Osteocyte (in vitro differentiated cells): ENCODE results near the gene TPRX1. TPM values are rescaled to one million over a fixed set of nuclear protein-coding genes. Genes with fewer than 3 reads are reported as not detected.

Experiments
- DNase-seq: peaks from one replicate; pipeline ENCODE4 v3.0.0; 2021; ENCODE audit warnings: mixed read lengths; ENCODE audit not compliant: unreplicated experiment; ENCODE audit errors: extremely low spot score
- H3K27ac Mint-ChIP-seq: one replicate; pipeline ENCODE4 v1.8.0; 2021; ENCODE audit warnings: mild to moderate bottlenecking, mixed read lengths; ENCODE audit not compliant: unreplicated experiment
- H3K27me3 Mint-ChIP-seq: one replicate; pipeline ENCODE4 v1.8.0; 2021; ENCODE audit warnings: mixed read lengths; ENCODE audit not compliant: unreplicated experiment
- H3K36me3 Mint-ChIP-seq: one replicate; pipeline ENCODE4 v1.8.0; 2021; ENCODE audit warnings: mixed read lengths; ENCODE audit not compliant: unreplicated experiment
- H3K4me1 Mint-ChIP-seq: one replicate; pipeline ENCODE4 v1.8.0; 2021; ENCODE audit warnings: mixed read lengths; ENCODE audit not compliant: unreplicated experiment
- H3K4me3 Mint-ChIP-seq: one replicate; pipeline ENCODE4 v1.8.0; 2021; ENCODE audit warnings: mild to moderate bottlenecking, moderate library complexity, mixed read lengths; ENCODE audit not compliant: unreplicated experiment
- H3K9me3 Mint-ChIP-seq: one replicate; pipeline ENCODE4 v1.8.0; 2021; ENCODE audit warnings: mixed read lengths; ENCODE audit not compliant: unreplicated experiment
- CTCF ChIP-seq: fragments of 200-600 bp; sonication (generic); IDR thresholded peaks from 2 replicates; pipeline ENCODE4 v1.5.0; 2021; ENCODE audit warnings: antibody characterized with exemption, mild to moderate bottlenecking, moderate library complexity
- total RNA-seq: library from RNA; stranded (reverse); gene quantifications from 2 replicates; pipeline ENCODE4 v1.2.1, GENCODE V29; 2021

The TPRX1 gene
- total RNA-seq, 1 donor from 2014 or later, result not detected

- TF ChIP-seq CTCF, result no peak
- Mint-ChIP-seq H3K4me1 (peaks cover 2% of the 10 kb centered on the region), H3K27me3 (no peaks in the 10 kb centered on the region), H3K36me3 (peaks cover 15% of the 10 kb centered on the region), H3K4me3 (no peak overlapping the region), H3K9me3 (no peaks in the 10 kb centered on the region), H3K27ac (no peak overlapping the region)
- no peak for DNase-seq
Observed at GRCh38 chr19:47762615-47763308, 41.6 kb downstream of the TPRX1 start.

GRCh38 chr19:47762151-47762550 is 42.2 kb downstream of the TPRX1 start:
- no peaks in the 10 kb centered on the region for H3K27me3 Mint-ChIP-seq
- no peak for TF ChIP-seq CTCF
- peaks cover 16% of the 10 kb centered on the region for H3K36me3 Mint-ChIP-seq
- no peak overlapping the region for H3K27ac Mint-ChIP-seq
- H3K4me1 Mint-ChIP-seq, result peaks cover 2% of the 10 kb centered on the region
- no peaks in the 10 kb centered on the region for H3K9me3 Mint-ChIP-seq
- no peak overlapping the region for H3K4me3 Mint-ChIP-seq
- DNase-seq, result no peak

- TF ChIP-seq CTCF, result no peak
- Mint-ChIP-seq H3K27me3 (no peaks in the 10 kb centered on the region), H3K36me3 (peaks cover 19% of the 10 kb centered on the region), H3K4me1 (peaks cover 2% of the 10 kb centered on the region), H3K4me3 (no peak overlapping the region), H3K27ac (no peak overlapping the region), H3K9me3 (no peaks in the 10 kb centered on the region)
- no peak for DNase-seq
Observed at GRCh38 chr19:47761566-47761965, 42.8 kb downstream of the TPRX1 start.

GRCh38 chr19:47760632-47760999 is 43.7 kb downstream of the TPRX1 start:
- Mint-ChIP-seq H3K9me3 (no peaks in the 10 kb centered on the region), H3K4me1 (peaks cover 2% of the 10 kb centered on the region), H3K4me3 (no peak overlapping the region), H3K27me3 (no peaks in the 10 kb centered on the region), H3K27ac (no peak overlapping the region), H3K36me3 (peaks cover 19% of the 10 kb centered on the region)
- no peak for TF ChIP-seq CTCF
- DNase-seq, result no peak

GRCh38 chr19:47758443-47758804 is 45.9 kb downstream of the TPRX1 start:
- no peaks in the 10 kb centered on the region for H3K4me1 Mint-ChIP-seq
- no peak overlapping the region for H3K4me3 Mint-ChIP-seq
- no peaks in the 10 kb centered on the region for H3K27me3 Mint-ChIP-seq
- DNase-seq, result no peak
- peaks cover 30% of the 10 kb centered on the region for H3K36me3 Mint-ChIP-seq
- H3K27ac Mint-ChIP-seq, result no peak overlapping the region
- no peaks in the 10 kb centered on the region for H3K9me3 Mint-ChIP-seq
- TF ChIP-seq CTCF, result no peak
